NCI-H748 treated with DMSO at 0.1 percent for 48 hours (cell line): ENCODE data around the gene EDC4.
"Not testable (repeated sequence)": the region's sequence is repeated elsewhere in the genome, so short reads cannot be mapped to it uniquely, and the experiment has no call there.

Experiments used
- DNase-seq: peaks from one replicate; lab custom pipeline; 2025; lab: John Stamatoyannopoulos, UW

The EDC4 gene

GRCh38 chr16:67909056-67909742 is 36.3 kb downstream of the EDC4 start:
- no peak for DNase-seq

GRCh38 chr16:67910158-67910557 is 37.3 kb downstream of the EDC4 start:
- no peak for DNase-seq

GRCh38 chr16:67914758-67915495 is 42.1 kb downstream of the EDC4 start:
- DNase-seq = no peak

- DNase-seq = not testable (repeated sequence)
These were observed 42.6 kb downstream of the EDC4 start for GRCh38 chr16:67915496-67915769.

- no peak for DNase-seq
These were observed 43.2 kb downstream of the EDC4 start for GRCh38 chr16:67915831-67916723.

GRCh38 chr16:67917140-67917851 is 44.4 kb downstream of the EDC4 start:
- DNase-seq = no peak

GRCh38 chr16:67917852-67918236 is 45.0 kb downstream of the EDC4 start:
- DNase-seq = no peak

GRCh38 chr16:67919622-67920221 is 46.9 kb downstream of the EDC4 start:
- DNase-seq = no peak

GRCh38 chr16:67922221-67922620 is 49.4 kb downstream of the EDC4 start:
- DNase-seq = no peak

GRCh38 chr16:67922740-67923139 is 49.9 kb downstream of the EDC4 start:
- DNase-seq = no peak

- DNase-seq = no peak
These were observed 50.7 kb downstream of the EDC4 start for GRCh38 chr16:67923414-67924116.

GRCh38 chr16:67924140-67924906 is 51.5 kb downstream of the EDC4 start:
- no peak for DNase-seq

GRCh38 chr16:67926181-67926750 is 53.4 kb downstream of the EDC4 start:
- DNase-seq = peak; percentile 16

- no peak for DNase-seq
These were observed 54.5 kb downstream of the EDC4 start for GRCh38 chr16:67927131-67927941.

- DNase-seq = no peak
These were observed 55.3 kb downstream of the EDC4 start for GRCh38 chr16:67928147-67928546.

GRCh38 chr16:67928561-67929364 is 55.9 kb downstream of the EDC4 start:
- DNase-seq = peak; percentile 27

- DNase-seq = no peak
These were observed 57.3 kb downstream of the EDC4 start for GRCh38 chr16:67930191-67930590.

GRCh38 chr16:67930678-67931211 is 57.9 kb downstream of the EDC4 start:
- DNase-seq = no peak
